ENCODE measurements around the gene COA8.

- no peak for TF ChIP-seq CTCF (IDR thresholded peaks at IDR 0.05)
- no peak for TF ChIP-seq POLR2A (IDR thresholded peaks at IDR 0.05)
Measured at GRCh38 chr14:103574104-103574503, 11.3 kb downstream of the COA8 start.
